HuH-7.5 (cell line): ENCODE measurements around the gene MUC5AC.
"Not testable (repeated sequence)": the region's sequence is repeated elsewhere in the genome, so short reads cannot be mapped to it uniquely, and the experiment has no call there.

Experiments
- DNase-seq: peaks from one replicate; pipeline ENCODE4 v3.0.0; 2011; ENCODE audit warnings: low spot score

The MUC5AC gene

GRCh38 chr11:1148752-1149180 lies 9.0 kb upstream of the MUC5AC start:
- no peak for DNase-seq

- DNase-seq, result no peak
Observed at GRCh38 chr11:1149545-1149944, 8.2 kb upstream of the MUC5AC start.

- no peak for DNase-seq
Observed at GRCh38 chr11:1150116-1150515, 7.6 kb upstream of the MUC5AC start.

GRCh38 chr11:1150769-1151365 lies 6.9 kb upstream of the MUC5AC start:
- DNase-seq, result no peak

- no peak for DNase-seq
Observed at GRCh38 chr11:1151366-1152315, 6.1 kb upstream of the MUC5AC start.

GRCh38 chr11:1152316-1153104 lies 5.2 kb upstream of the MUC5AC start:
- no peak for DNase-seq

- no peak for DNase-seq
Observed at GRCh38 chr11:1153105-1153950, 4.4 kb upstream of the MUC5AC start.

GRCh38 chr11:1153951-1154493 lies 3.7 kb upstream of the MUC5AC start:
- no peak for DNase-seq

GRCh38 chr11:1154656-1155055 lies 3.1 kb upstream of the MUC5AC start:
- not testable (repeated sequence) for DNase-seq

GRCh38 chr11:1155274-1155693 lies 2.5 kb upstream of the MUC5AC start:
- no peak for DNase-seq

- no peak for DNase-seq
Observed at GRCh38 chr11:1156506-1157340, 1.0 kb upstream of the MUC5AC start.

- DNase-seq, result no peak
Observed at GRCh38 chr11:1157341-1157644, 460 bp upstream of the MUC5AC start.

- no peak for DNase-seq
Observed at GRCh38 chr11:1158681-1159487, 1.1 kb downstream of the MUC5AC start.

- DNase-seq, result not testable (repeated sequence)
Observed at GRCh38 chr11:1159488-1160220, 1.9 kb downstream of the MUC5AC start.

- no peak for DNase-seq
Observed at GRCh38 chr11:1160231-1161101, 2.7 kb downstream of the MUC5AC start.

GRCh38 chr11:1161410-1162137 lies 3.8 kb downstream of the MUC5AC start:
- DNase-seq, result no peak

- DNase-seq, result no peak
Observed at GRCh38 chr11:1162138-1162475, 4.4 kb downstream of the MUC5AC start.
